ENCODE measurements around the gene ARPC2. TPM values are rescaled to one million over a fixed set of nuclear protein-coding genes. Genes with fewer than 3 reads are reported as not detected.

The ARPC2 gene
- total RNA-seq, 1 experiment from 2014 or later = 213 TPM

GRCh38 chr2:218186355-218186766 is 30.6 kb upstream of the ARPC2 start:
- no peak overlapping the region for H3K9ac ChIP-seq (ENCODE audit: low read length)
- peak overlapping the region; percentile 52 for H3K4me2 ChIP-seq (ENCODE audit: low read length)
- no peaks in the 10 kb centered on the region for H3K36me3 ChIP-seq (ENCODE audit: low read depth, low read length)
- CTCF ChIA-PET = no interaction called here
- H3K27ac ChIP-seq (ENCODE audit: low read length) = no peak overlapping the region
- H3K4me3 ChIP-seq (ENCODE audit: low read length) = no peak overlapping the region; the same call in 1 of the 2 replicates
- H2AFZ ChIP-seq (ENCODE audit: low read length) = peak overlapping the region; percentile 91
- no peaks in the 10 kb centered on the region for H4K20me1 ChIP-seq (ENCODE audit: low read length)
- 0 out of 2 replicates have a peak, but pooled peaks cover 4% of the 10 kb centered on the region for H3K4me1 ChIP-seq (ENCODE audit: insufficient read depth, low read length)
- no TSS peak for BruUV-seq (replicated peaks)
- no peaks in the 10 kb centered on the region for H3K9me2 ChIP-seq (replicated peaks; ENCODE audit: low read length)
- ATAC-seq (peak; percentile 97), DNase-seq (peak; percentile 81)
- TF ChIP-seq EZH2 (IDR thresholded peaks at IDR 0.05; ENCODE audit: low read length, unreplicated experiment) = no peak
- peak; percentile 87 for TF ChIP-seq CTCF (conservative IDR thresholded peaks at IDR 0.05; ENCODE audit: low read depth, low read length)
- no peak for TF ChIP-seq EZH2phosphoT487 (IDR thresholded peaks at IDR 0.05; ENCODE audit: borderline replicate concordance, low read length)
- H3K9me3 ChIP-seq (ENCODE audit: low read length) = no peaks in the 10 kb centered on the region
- intact Hi-C loops (cut with micrococcal nuclease) = loop anchor here (1.0 to 10.0 kb wide), 6 partner anchors 30 to 210 kb away; partner anchors contain the start of genes AAMP, CATIP and PNKD
- no peaks in the 10 kb centered on the region for H3K79me2 ChIP-seq (ENCODE audit: low read length)
- POLR2A ChIA-PET (ENCODE audit: unreplicated experiment) = no interaction called here
- H3K27me3 ChIP-seq (ENCODE audit: low read length) = peaks cover 8% of the 10 kb centered on the region
- H3F3A ChIP-seq (ENCODE audit: low read length, unreplicated experiment) = no peaks in the 10 kb centered on the region

GRCh38 chr2:218186876-218187275 is 30.1 kb upstream of the ARPC2 start:
- DNase-seq (no peak), ATAC-seq (no peak)
- H3F3A ChIP-seq (ENCODE audit: low read length, unreplicated experiment) = no peaks in the 10 kb centered on the region
- H3K27me3 ChIP-seq (ENCODE audit: low read length) = peaks cover 8% of the 10 kb centered on the region
- no peaks in the 10 kb centered on the region for H3K79me2 ChIP-seq (ENCODE audit: low read length)
- intact Hi-C loops (cut with micrococcal nuclease) = loop anchor here (1.0 to 10.0 kb wide), 6 partner anchors 29 to 209 kb away; partner anchors contain the start of genes AAMP, CATIP and PNKD
- H3K4me2 ChIP-seq (ENCODE audit: low read length) = peak overlapping the region; percentile 52
- ChIA-PET POLR2A (ENCODE audit: unreplicated experiment) (no interaction called here), CTCF (no interaction called here)
- 0 out of 2 replicates have a peak, but pooled peaks cover 4% of the 10 kb centered on the region for H3K4me1 ChIP-seq (ENCODE audit: insufficient read depth, low read length)
- no peaks in the 10 kb centered on the region for H3K36me3 ChIP-seq (ENCODE audit: low read depth, low read length)
- H3K9ac ChIP-seq (ENCODE audit: low read length) = no peak overlapping the region
- H3K9me3 ChIP-seq (ENCODE audit: low read length) = no peaks in the 10 kb centered on the region
- TF ChIP-seq CTCF (conservative IDR thresholded peaks at IDR 0.05; ENCODE audit: low read depth, low read length) (no peak), EZH2 (IDR thresholded peaks at IDR 0.05; ENCODE audit: low read length, unreplicated experiment) (no peak), EZH2phosphoT487 (IDR thresholded peaks at IDR 0.05; ENCODE audit: borderline replicate concordance, low read length) (no peak)
- H2AFZ ChIP-seq (ENCODE audit: low read length) = peak overlapping the region; percentile 91
- no peaks in the 10 kb centered on the region for H4K20me1 ChIP-seq (ENCODE audit: low read length)
- no peak overlapping the region for H3K4me3 ChIP-seq (ENCODE audit: low read length)
- H3K27ac ChIP-seq (ENCODE audit: low read length) = no peak overlapping the region
- no TSS peak for BruUV-seq (replicated peaks)
- H3K9me2 ChIP-seq (replicated peaks; ENCODE audit: low read length) = no peaks in the 10 kb centered on the region

GRCh38 chr2:218187296-218188015 is 29.5 kb upstream of the ARPC2 start:
- no peak overlapping the region for H3K27ac ChIP-seq (ENCODE audit: low read length)
- CTCF ChIA-PET = no interaction called here
- no peaks in the 10 kb centered on the region for H3K9me3 ChIP-seq (ENCODE audit: low read length)
- 0 out of 2 replicates have a peak, but pooled peaks cover 4% of the 10 kb centered on the region for H3K4me1 ChIP-seq (ENCODE audit: insufficient read depth, low read length)
- intact Hi-C loops (cut with micrococcal nuclease) = loop anchor here (2.0 to 10.0 kb wide), 3 partner anchors 41 to 167 kb away; partner anchors contain the start of genes AAMP, CATIP and PNKD
- no peaks in the 10 kb centered on the region for H3K36me3 ChIP-seq (ENCODE audit: low read depth, low read length)
- H3K9ac ChIP-seq (ENCODE audit: low read length) = no peak overlapping the region
- POLR2A ChIA-PET (ENCODE audit: unreplicated experiment) = no interaction called here
- no peak overlapping the region; the same call in 1 of the 2 replicates for H2AFZ ChIP-seq (ENCODE audit: low read length)
- no peaks in the 10 kb centered on the region for H4K20me1 ChIP-seq (ENCODE audit: low read length)
- H3K9me2 ChIP-seq (replicated peaks; ENCODE audit: low read length) = no peaks in the 10 kb centered on the region
- H3K4me2 ChIP-seq (ENCODE audit: low read length) = no peak overlapping the region
- no peaks in the 10 kb centered on the region for H3F3A ChIP-seq (ENCODE audit: low read length, unreplicated experiment)
- DNase-seq = no peak
- no TSS peak for BruUV-seq (replicated peaks)
- H3K27me3 ChIP-seq (ENCODE audit: low read length) = peaks cover 8% of the 10 kb centered on the region
- H3K4me3 ChIP-seq (ENCODE audit: low read length) = no peak overlapping the region
- TF ChIP-seq EZH2 (IDR thresholded peaks at IDR 0.05; ENCODE audit: low read length, unreplicated experiment) = no peak
- no peak for TF ChIP-seq CTCF (conservative IDR thresholded peaks at IDR 0.05; ENCODE audit: low read depth, low read length)
- TF ChIP-seq EZH2phosphoT487 (IDR thresholded peaks at IDR 0.05; ENCODE audit: borderline replicate concordance, low read length) = no peak
- no peak for ATAC-seq
- H3K79me2 ChIP-seq (ENCODE audit: low read length) = no peaks in the 10 kb centered on the region
